A673 (cell line): ENCODE data around the gene BPIFA3. TPM values are rescaled to one million over a fixed set of nuclear protein-coding genes. Genes with fewer than 3 reads are reported as not detected.

ENCODE experiments used
- BruUV-seq: library from RNA; stranded (reverse); fragments of 400-500 nt; replicated peaks from 2 replicates; lab custom pipeline; 2021; lab: Mats Ljungman, UMichigan
- CTCF ChIA-PET: fragments of 300-600 bp; sonication (Branson Sonifier 250); formaldehyde crosslinking; loops from one replicate; lab custom pipeline; 2022; ENCODE audit warnings: antibody characterized with exemption; lab: Charles Lee
- POLR2A ChIA-PET: fragments of 300-600 bp; sonication (Branson Sonifier 250); formaldehyde crosslinking; loops from one replicate; lab custom pipeline; 2022; ENCODE audit warnings: antibody characterized with exemption; ENCODE audit not compliant: low non-redundant PET; lab: Charles Lee
- DNase-seq: peaks from one replicate; pipeline ENCODE4 v3.0.0-alpha.2; 2015; ENCODE audit warnings: low spot score
- H3K27ac ChIP-seq: fragments of 200-600 bp; sonication (generic); 2 replicates; pipeline ENCODE4 v1.5.1; 2016; ENCODE audit warnings: mixed run types, low read depth, mild to moderate bottlenecking, mixed read lengths, antibody characterized with exemption, low read length; ENCODE audit not compliant: poor library complexity, severe bottlenecking
- H3K27me3 ChIP-seq: fragments of 200-600 bp; sonication (generic); replicated peaks from 2 replicates; pipeline ENCODE4 v1.6.1; 2017; ENCODE audit warnings: mixed run types, low read depth, mild to moderate bottlenecking, mixed read lengths, antibody characterized with exemption, low read length; ENCODE audit not compliant: insufficient read depth, poor library complexity
- H3K36me3 ChIP-seq: fragments of 200-600 bp; sonication (generic); 2 replicates; pipeline ENCODE4 v1.6.1; 2016; ENCODE audit warnings: mixed run types, mild to moderate bottlenecking, mixed read lengths, antibody characterized with exemption, low read length; ENCODE audit not compliant: insufficient read depth, poor library complexity, severe bottlenecking
- H3K4me1 ChIP-seq: fragments of 200-600 bp; sonication (generic); 2 replicates; pipeline ENCODE4 v1.6.1; 2017; ENCODE audit warnings: mixed run types, mild to moderate bottlenecking, mixed read lengths, antibody characterized with exemption, low read length; ENCODE audit not compliant: insufficient read depth, poor library complexity, severe bottlenecking
- H3K4me3 ChIP-seq: fragments of 200-600 bp; sonication (generic); 2 replicates; pipeline ENCODE4 v1.5.1; 2016; ENCODE audit warnings: low read depth, mixed run types, mild to moderate bottlenecking, mixed read lengths, low read length; ENCODE audit not compliant: poor library complexity, severe bottlenecking
- H3K9me3 ChIP-seq: fragments of 200-600 bp; sonication (generic); 2 replicates; pipeline ENCODE4 v1.6.1; 2016; ENCODE audit warnings: mixed run types, low read depth, mild to moderate bottlenecking, mixed read lengths, antibody characterized with exemption, low read length; ENCODE audit not compliant: poor library complexity, severe bottlenecking
- CTCF ChIP-seq: fragments of 300-800, 200-600 bp; sonication (generic); conservative IDR thresholded peaks from 2 replicates; pipeline ENCODE4 v1.5.1; 2017; ENCODE audit warnings: low read depth, mild to moderate bottlenecking, antibody characterized with exemption, low read length, moderate library complexity, mixed read lengths
- EZH2 ChIP-seq: fragments of 200-600 bp; sonication (generic); IDR thresholded peaks from 2 replicates; pipeline ENCODE4 v1.6.1; 2017; ENCODE audit warnings: borderline replicate concordance, low read depth, mild to moderate bottlenecking, mixed read lengths, antibody characterized with exemption, low read length; ENCODE audit not compliant: poor library complexity, severe bottlenecking
- intact Hi-C: fragments of 100-400 bp; cut with micrococcal nuclease; formaldehyde crosslinking; loops from one replicate; pipeline ENCODE4 v1.10.0; 2022; ENCODE audit not compliant: unreplicated experiment
- total RNA-seq: library from RNA; stranded (reverse); gene quantifications from 2 replicates; pipeline ENCODE4 v1.2.3, GENCODE V29; 2021

BPIFA3 gene
- total RNA-seq, 1 experiment from 2014 or later: not detected

- H3K4me3 ChIP-seq: no peak overlapping the region
- H3K27ac ChIP-seq: no peak overlapping the region
- no peak for DNase-seq
- H3K9me3 ChIP-seq: no peaks in the 10 kb centered on the region
- H3K4me1 ChIP-seq: no peaks in the 10 kb centered on the region
- H3K27me3 ChIP-seq: peaks cover 11% of the 10 kb centered on the region
- BruUV-seq: no TSS peak
- POLR2A ChIA-PET: no interaction called here
- intact Hi-C loops: no loop called here
- H3K36me3 ChIP-seq: no peaks in the 10 kb centered on the region
- TF ChIP-seq CTCF (no peak), EZH2 (no peak)
- CTCF ChIA-PET: no interaction called here
Observed at GRCh38 chr20:33177866-33178265, 39.3 kb upstream of the BPIFA3 start.

GRCh38 chr20:33178726-33179125 is 38.4 kb upstream of the BPIFA3 start:
- intact Hi-C loops: no loop called here
- H3K4me3 ChIP-seq: no peak overlapping the region
- no peak overlapping the region for H3K27ac ChIP-seq
- peaks cover 11% of the 10 kb centered on the region for H3K27me3 ChIP-seq
- ChIA-PET POLR2A (no interaction called here), CTCF (no interaction called here)
- H3K9me3 ChIP-seq: no peaks in the 10 kb centered on the region
- no peaks in the 10 kb centered on the region for H3K4me1 ChIP-seq
- TF ChIP-seq EZH2 (no peak), CTCF (no peak)
- no TSS peak for BruUV-seq
- no peak for DNase-seq
- no peaks in the 10 kb centered on the region for H3K36me3 ChIP-seq

- CTCF ChIA-PET: no interaction called here
- TF ChIP-seq CTCF: no peak
- TF ChIP-seq EZH2: no peak
- Histone ChIP-seq H3K27ac (no peak overlapping the region), H3K27me3 (peaks cover 2% of the 10 kb centered on the region), H3K4me3 (no peak overlapping the region), H3K36me3 (no peaks in the 10 kb centered on the region), H3K4me1 (no peaks in the 10 kb centered on the region), H3K9me3 (no peaks in the 10 kb centered on the region)
- BruUV-seq: no TSS peak
- POLR2A ChIA-PET: no interaction called here
- intact Hi-C loops: no loop called here
- DNase-seq: no peak
Observed at GRCh38 chr20:33180169-33180568, 37.0 kb upstream of the BPIFA3 start.
